K562 (cell line): ENCODE results near the gene SOAT1. TPM values are rescaled to one million over a fixed set of nuclear protein-coding genes. Genes with fewer than 3 reads are reported as not detected.
A peak's percentile ranks its signal among the peaks of the same experiment; 100 is the strongest.

Experiments
- ATAC-seq: fragments of 200-7000 bp; cut with Tn5 transposase; 3 replicates; pipeline ENCODE4 v1.9.1; 2020; ENCODE audit warnings: moderate library complexity
- BruUV-seq: library from RNA; stranded (reverse); fragments of 400-500 nt; replicated peaks from 2 replicates; lab custom pipeline; 2021; lab: Mats Ljungman, UMichigan
- CTCF ChIA-PET: fragments of 300-600 bp; formaldehyde crosslinking; extraction: SDS; loops from one replicate; lab custom pipeline; 2021; ENCODE audit warnings: low intra/inter-chr PET ratio; lab: Yijun Ruan, JAX
- POLR2A ChIA-PET: fragments of 300-600, 350-650 bp; sonication (Branson Sonifier 250); formaldehyde crosslinking; extraction: SDS; loops from one replicate; lab custom pipeline; 2021; ENCODE audit warnings: antibody characterized with exemption, inconsistent platforms; lab: Yijun Ruan, JAX
- DNase-seq, 4 experiments: peaks; one replicate each; pipeline versions ENCODE4 v3.0.0 to v3.0.0-alpha.2; 2011 to 2018; ENCODE audit warnings: low spot score in 3 of 4, mixed read lengths in 3 of 4; ENCODE audit errors: extremely low read depth in 1 of 4
- FAIRE-seq: peaks from 2 replicates; lab custom pipeline; 2011; peaks lifted over from hg19 to GRCh38; lab: Jason Lieb, UNC
- H2AFZ ChIP-seq: 2 replicates; pipeline ENCODE4 v1.6.0; 2011; ENCODE audit warnings: low read depth, low read length, control low read depth, inconsistent platforms
- H3K27ac ChIP-seq: fragments of 200-600 bp; 3 replicates; pipeline ENCODE4 v1.8.0; 2011; ENCODE audit warnings: low read depth, mild to moderate bottlenecking, control low read depth, inconsistent platforms, low read length, moderate library complexity, mixed read lengths; ENCODE audit errors: extremely low read depth
- H3K27me3 ChIP-seq, 2 experiments: fragments of 300-600 bp in 1 of 2; 2 replicates in 1 of 2; 3 replicates in 1 of 2; pipeline versions ENCODE4 v1.6.0 to v1.8.0; 2011; ENCODE audit warnings: inconsistent platforms in 2 of 2, low read length in 2 of 2, mild to moderate bottlenecking in 1 of 2, mixed read lengths in 1 of 2, moderate library complexity in 1 of 2; ENCODE audit not compliant: control insufficient read depth in 2 of 2, insufficient read depth in 2 of 2
- H3K36me3 ChIP-seq: fragments of 300-600 bp; 3 replicates; pipeline ENCODE4 v1.8.0; 2011; ENCODE audit warnings: mild to moderate bottlenecking, low read length, inconsistent platforms; ENCODE audit not compliant: control insufficient read depth, insufficient read depth
- H3K4me1 ChIP-seq, 2 experiments: fragments of 200-600 bp in 1 of 2; replicated peaks in 1 of 2; 2 replicates in 1 of 2; 3 replicates in 1 of 2; pipeline versions ENCODE4 v1.5.1 to v1.8.0; 2011; ENCODE audit warnings: inconsistent platforms in 2 of 2, low read length in 2 of 2, mild to moderate bottlenecking in 1 of 2, mixed read lengths in 1 of 2, moderate library complexity in 1 of 2; ENCODE audit not compliant: control insufficient read depth in 2 of 2, insufficient read depth in 2 of 2
- H3K4me2 ChIP-seq: 2 replicates; pipeline ENCODE4 v1.6.1; 2011; ENCODE audit warnings: low read length, control low read depth, inconsistent platforms, mixed read lengths; ENCODE audit not compliant: insufficient read depth
- H3K4me3 ChIP-seq: fragments of 200-600 bp; sonication (generic), shearing (Covaris generic); 2 replicates; pipeline ENCODE4 v1.5.1; 2016; ENCODE audit warnings: control low read depth, inconsistent platforms
- H3K79me2 ChIP-seq: fragments of 200-600 bp; 3 replicates; pipeline ENCODE4 v1.8.0; 2011; ENCODE audit warnings: low read length, inconsistent platforms; ENCODE audit not compliant: control insufficient read depth, insufficient read depth
- H3K9ac ChIP-seq, 2 experiments: 2 replicates each; pipeline versions ENCODE4 v1.6.0 to v1.6.1; 2011; ENCODE audit warnings: low read depth in 2 of 2, low read length in 2 of 2, control low read depth in 1 of 2, inconsistent platforms in 1 of 2, mild to moderate bottlenecking in 1 of 2, mixed read lengths in 1 of 2; ENCODE audit not compliant: insufficient read depth in 1 of 2
- H3K9me1 ChIP-seq: one replicate; pipeline ENCODE4 v1.6.0; 2011; ENCODE audit warnings: inconsistent platforms, mild to moderate bottlenecking, low read length, moderate library complexity; ENCODE audit not compliant: control insufficient read depth, insufficient read depth
- H3K9me3 ChIP-seq: replicated peaks from 2 replicates; pipeline ENCODE4 v1.5.1; 2011; ENCODE audit warnings: low read depth, low read length, inconsistent platforms; ENCODE audit not compliant: control insufficient read depth, insufficient read depth
- H4K20me1 ChIP-seq: replicated peaks from 2 replicates; pipeline ENCODE4 v1.6.1; 2011; ENCODE audit warnings: low read length, inconsistent platforms, mixed read lengths; ENCODE audit not compliant: control insufficient read depth, insufficient read depth
- ARID1B ChIP-seq: fragments of 450-650 bp; IDR thresholded peaks from 2 replicates; pipeline ENCODE4 v1.6.1; 2016; ENCODE audit warnings: antibody characterized with exemption, mild to moderate bottlenecking, inconsistent platforms
- CBFA2T3 ChIP-seq: fragments of 450-650 bp; IDR thresholded peaks from 2 replicates; pipeline ENCODE4 v1.6.1; 2017
- CTBP1 ChIP-seq: fragments of 450-650 bp; IDR thresholded peaks from 2 replicates; pipeline ENCODE4 v1.6.1; 2016; ENCODE audit warnings: borderline replicate concordance
- ESRRA ChIP-seq: fragments of 450-650 bp; IDR thresholded peaks from 2 replicates; pipeline ENCODE4 v1.6.1; 2014; ENCODE audit warnings: low read depth, mild to moderate bottlenecking, moderate library complexity, borderline replicate concordance
- FOSL1 ChIP-seq: fragments of 200-800 bp; sonication (Bioruptor generic); conservative IDR thresholded peaks from 2 replicates; pipeline ENCODE4 v1.6.1; 2016; ENCODE audit warnings: missing genetic modification characterization, missing compliant biosample characterization
- FOXK1 ChIP-seq: sonication (generic); formaldehyde crosslinking; IDR thresholded peaks from 2 replicates; pipeline ENCODE4 v1.8.0; 2022; ENCODE audit warnings: missing genetic modification reagents, mild to moderate bottlenecking, borderline replicate concordance
- JUNB ChIP-seq: fragments of 450-650 bp; formaldehyde crosslinking; conservative IDR thresholded peaks from 2 replicates; pipeline ENCODE4 v1.4.0; 2020; ENCODE audit warnings: mild to moderate bottlenecking
- KDM1A ChIP-seq, 2 experiments: fragments of 450-650 bp; IDR thresholded peaks; 2 replicates each; pipeline ENCODE4 v1.6.1; 2016; ENCODE audit warnings: mild to moderate bottlenecking in 2 of 2
- PHB2 ChIP-seq: fragments of 450-650 bp; IDR thresholded peaks from 2 replicates; pipeline ENCODE4 v1.6.1; 2017; ENCODE audit warnings: low read depth
- RCOR1 ChIP-seq, 2 experiments: IDR thresholded peaks; 2 replicates each; pipeline ENCODE4 v1.6.1; 2012; ENCODE audit warnings: low read depth in 2 of 2, low read length in 2 of 2, borderline replicate concordance in 1 of 2, improper control_type of control experiment in 1 of 2
- SPI1 ChIP-seq: IDR thresholded peaks from 2 replicates; pipeline ENCODE4 v1.6.1; 2011; ENCODE audit warnings: low read depth, low read length, control low read depth, borderline replicate concordance
- SRF ChIP-seq, 2 experiments: fragments of 250-450, 450-650 bp in 1 of 2; sonication (Bioruptor Pico) in 1 of 2; sonication (generic) in 1 of 2; formaldehyde crosslinking; IDR thresholded peaks; 2 replicates each; pipeline versions ENCODE4 v1.5.0 to v1.5.1; 2020 to 2022; ENCODE audit warnings: mild to moderate bottlenecking in 1 of 2, missing genetic modification reagents in 1 of 2
- STAT6 ChIP-seq: sonication (generic); formaldehyde crosslinking; IDR thresholded peaks from 2 replicates; pipeline ENCODE4 v1.8.1; 2023; ENCODE audit warnings: mild to moderate bottlenecking, missing genetic modification reagents
- TCF3 ChIP-seq: sonication (generic); formaldehyde crosslinking; IDR thresholded peaks from 2 replicates; pipeline ENCODE4 v1.4.0; 2020; ENCODE audit warnings: mild to moderate bottlenecking, missing genetic modification reagents
- TCFL5 ChIP-seq: fragments of 250-450 bp; sonication (Bioruptor Pico); conservative IDR thresholded peaks from 2 replicates; pipeline ENCODE4 v1.6.1; 2021; ENCODE audit warnings: mild to moderate bottlenecking, moderate library complexity, matching md5 sums
- TRIM24 ChIP-seq, 2 experiments: fragments of 450-650 bp; IDR thresholded peaks; 2 replicates each; pipeline ENCODE4 v1.6.1; 2016
- ZC3H11A ChIP-seq: IDR thresholded peaks from 2 replicates; pipeline ENCODE4 v1.6.1; 2012; ENCODE audit warnings: low read depth, low read length, improper control_type of control experiment
- ZNF146 ChIP-seq: IDR thresholded peaks from one replicate; pipeline ENCODE4 v1.6.1; 2018; ENCODE audit warnings: missing compliant biosample characterization; ENCODE audit not compliant: unreplicated experiment
- ZNF212 ChIP-seq: fragments of 450-650 bp; formaldehyde crosslinking; IDR thresholded peaks from 2 replicates; pipeline ENCODE4 v1.4.0; 2020; ENCODE audit warnings: mild to moderate bottlenecking
- ZNF280A ChIP-seq: fragments of 450-650 bp; IDR thresholded peaks from 2 replicates; pipeline ENCODE4 v1.6.1; 2018; ENCODE audit warnings: mild to moderate bottlenecking, low read depth; ENCODE audit not compliant: partially characterized antibody
- ZNF644 ChIP-seq: fragments of 200-800 bp; sonication (Bioruptor generic); IDR thresholded peaks from 2 replicates; pipeline ENCODE4 v1.6.1; 2016; ENCODE audit warnings: low read depth, missing genetic modification characterization, missing compliant biosample characterization
- WGBS: fragments of 100-300 bp; shearing (Covaris generic); methylation state at CpG from one replicate; pipeline ENCODE4 v1.1.6; 2016; ENCODE audit warnings: low coverage, mixed read lengths; ENCODE audit not compliant: insufficient coverage; ENCODE audit errors: missing lambda C conversion rate; 5-methylcytosine and 5-hydroxymethylcytosine counted together
- in situ Hi-C: fragments of 300-500 bp; cut with MboI; formaldehyde crosslinking; loops from 4 replicates; pipeline ENCODE4 v1.15.0; 2018; ENCODE audit warnings: inconsistent platforms, mixed read lengths
- intact Hi-C: fragments of 100-400 bp; cut with micrococcal nuclease; formaldehyde crosslinking; loops from 2 replicates; pipeline ENCODE4 v1.14.2; 2022
- polyA plus RNA-seq, 8 experiments: library from polyadenylated mRNA; depleted of rRNA in 4 of 8; stranded (reverse) in 5 of 8; unstranded in 3 of 8; fragments of >200 nt; fragmentation: Nextera tagmentation in 2 of 8; fragmentation: Illumina TruSeq in 1 of 8; extraction: Ambion mirVana in 2 of 8; extraction: Trizol in 1 of 8; gene quantifications; 2 replicates each; pipeline versions ENCODE4 v1.2.1 to v1.2.3, GENCODE V29; 2011 to 2014; ENCODE audit warnings: inconsistent platforms in 1 of 8, missing spikeins in 1 of 8
- total RNA-seq, 7 experiments: library from RNA; depleted of rRNA in 6 of 7; stranded (reverse); fragments of >200 nt in 6 of 7; fragmentation: Illumina TruSeq in 2 of 7; extraction: Trizol in 2 of 7; gene quantifications; 2 replicates each; pipeline versions ENCODE4 v1.2.1 to v1.2.3, GENCODE V29; 2011 to 2021; ENCODE audit warnings: low replicate concordance in 1 of 7

Gene SOAT1
- total and polyA plus RNA-seq, 9 of the 15 experiments (the other 6 are each of a cell fraction or from before 2014, with no cell fraction given): 5.5 to 29.1 (median 17.3) TPM

- Histone ChIP-seq H3K27ac (no peak overlapping the region), H3K9me1 (no peaks in the 10 kb centered on the region), H3K79me2 (no peaks in the 10 kb centered on the region), H3K27me3 (no peaks in the 10 kb centered on the region; a peak in 1 of 5 replicates), H3K36me3 (no peaks in the 10 kb centered on the region), H2AFZ (no peak overlapping the region), H3K4me1 (no peaks in the 10 kb centered on the region; a peak in 1 of 5 replicates), H3K4me2 (no peak overlapping the region), H3K4me3 (no peak overlapping the region), H3K9ac (no peak overlapping the region), H3K9me3 (no peaks in the 10 kb centered on the region), H4K20me1 (no peaks in the 10 kb centered on the region)
- 18% methylated on average over 8 of the region's 8 CpGs for WGBS
- FAIRE-seq: no peak
- in situ Hi-C loops: no loop called here
- intact Hi-C loops: loop anchor here (5.0 to 10.0 kb wide), 2 partner anchors 194 to 561 kb away; no protein-coding TSS in a partner anchor
- no peak for DNase-seq
- POLR2A ChIA-PET: no interaction called here
- CTCF ChIA-PET: no interaction called here
- ATAC-seq: no peak
- BruUV-seq: no TSS peak
- no peak for TF ChIP-seq TCFL5 (CRISPR knock-in tag)
- peak; percentile 62 for TF ChIP-seq CBFA2T3
- TF ChIP-seq FOXK1: no peak
- no peak for TF ChIP-seq ZNF644 (tag)
- TF ChIP-seq TCF3 (CRISPR knock-in tag): peak; percentile 22; the same call in 1 of the 2 replicates
- TF ChIP-seq STAT6 (CRISPR knock-in tag): no peak
- TF ChIP-seq RCOR1 (IDR thresholded peaks at IDR 0.05; ENCODE audit: borderline replicate concordance in 1 of 2, low read depth in 2 of 2, low read length in 2 of 2): no peak
- no peak for TF ChIP-seq SRF (CRISPR knock-in tag; IDR thresholded peaks at IDR 0.05)
- no peak for TF ChIP-seq JUNB (CRISPR knock-in tag)
- TF ChIP-seq ESRRA: peak; percentile 73
- TF ChIP-seq SPI1: peak; percentile 21; the same call in 1 of the 2 replicates
- TF ChIP-seq ZNF146 (CRISPR knock-in tag): no peak
- TF ChIP-seq KDM1A (IDR thresholded peaks at IDR 0.05): peak; percentile 20 to 24; a peak in 1 of 4 replicates
- peak; percentile 34; the same call in 1 of the 2 replicates for TF ChIP-seq ARID1B
- TF ChIP-seq PHB2: no peak
- no peak for TF ChIP-seq ZC3H11A
- 0 out of 4 replicates have a peak, but pooled peaks of 1 of the 2 experiments have one; percentile 22 for TF ChIP-seq TRIM24 (IDR thresholded peaks at IDR 0.05)
- peak; percentile 83 for TF ChIP-seq FOSL1
- TF ChIP-seq ZNF212 (CRISPR knock-in tag): no peak
- TF ChIP-seq CTBP1: no peak
- no peak for TF ChIP-seq ZNF280A
Observed at GRCh38 chr1:179253286-179253972, 40.2 kb upstream of the SOAT1 start.
